Activated CD8-positive, alpha-beta T cell treated with anti-CD3 and anti-CD28 coated beads for 36 hours (primary cell): ENCODE data around the gene CCDC91. TPM values are rescaled to one million over a fixed set of nuclear protein-coding genes. Genes with fewer than 3 reads are reported as not detected.

Experiments used
- ATAC-seq: fragments of 200-7000 bp; cut with Tn5 transposase; one replicate; pipeline ENCODE4 v1.10.0; 2021; ENCODE audit warnings: mild to moderate bottlenecking, moderate library complexity
- CTCF ChIA-PET: fragments of 350-600 bp; sonication (Branson Sonifier 250); formaldehyde crosslinking; loops from one replicate; lab custom pipeline; 2021; ENCODE audit warnings: antibody characterized with exemption; lab: Charles Lee
- POLR2A ChIA-PET: fragments of 350-600 bp; sonication (Branson Sonifier 250); formaldehyde crosslinking; loops from one replicate; lab custom pipeline; 2021; ENCODE audit warnings: antibody characterized with exemption; lab: Charles Lee
- DNase-seq: peaks from one replicate; pipeline ENCODE4 v3.0.0-alpha.2; 2020
- H3K27ac Mint-ChIP-seq: one replicate; pipeline ENCODE4 v1.8.0; 2021; ENCODE audit warnings: mild to moderate bottlenecking, mixed read lengths
- H3K27me3 Mint-ChIP-seq: one replicate; pipeline ENCODE4 v1.8.0; 2021; ENCODE audit warnings: mixed read lengths
- H3K36me3 Mint-ChIP-seq: one replicate; pipeline ENCODE4 v1.8.0; 2021; ENCODE audit warnings: low read depth, mixed read lengths
- H3K4me1 Mint-ChIP-seq: one replicate; pipeline ENCODE4 v1.8.0; 2021; ENCODE audit warnings: low read depth, mixed read lengths
- H3K4me3 Mint-ChIP-seq: one replicate; pipeline ENCODE4 v1.8.0; 2021; ENCODE audit warnings: mild to moderate bottlenecking, moderate library complexity, mixed read lengths
- H3K9me3 Mint-ChIP-seq: one replicate; pipeline ENCODE4 v1.8.0; 2021; ENCODE audit warnings: mixed read lengths
- CTCF ChIP-seq: fragments of 200-600 bp; IDR thresholded peaks from one replicate; pipeline ENCODE4 v1.8.0; 2022; ENCODE audit warnings: antibody characterized with exemption, mild to moderate bottlenecking
- intact Hi-C: fragments of 100-400 bp; cut with micrococcal nuclease; formaldehyde crosslinking; loops from one replicate; pipeline ENCODE4 v1.10.0; 2022
- total RNA-seq, 2 experiments: library from RNA; stranded (reverse); gene quantifications; one replicate each; pipeline ENCODE4 v1.2.3, GENCODE V29; 2021

CCDC91 gene
- total RNA-seq, 2 experiments from 2014 or later = 14.7 to 14.8 TPM

GRCh38 chr12:28498850-28499249 is 308.6 kb downstream of the CCDC91 start:
- POLR2A ChIA-PET = interaction anchor here (0.6 kb wide), 1 partner anchor 471 kb away, joined by 3 read pairs; no protein-coding TSS in a partner anchor
- intact Hi-C loops = no loop called here
- no peak for TF ChIP-seq CTCF
- H3K27ac Mint-ChIP-seq = no peak overlapping the region
- no peaks in the 10 kb centered on the region for H3K27me3 Mint-ChIP-seq
- peaks cover 21% of the 10 kb centered on the region for H3K36me3 Mint-ChIP-seq
- no peak overlapping the region for H3K4me3 Mint-ChIP-seq
- H3K4me1 Mint-ChIP-seq = peaks cover 18% of the 10 kb centered on the region
- H3K9me3 Mint-ChIP-seq = peaks cover 6% of the 10 kb centered on the region
- no peak for DNase-seq
- CTCF ChIA-PET = interaction anchor here (0.7 to 1.1 kb wide), 2 partner anchors 20 to 320 kb away, joined by 3 to 5 read pairs; no protein-coding TSS in a partner anchor
- no peak for ATAC-seq

GRCh38 chr12:28500373-28501024 is 310.2 kb downstream of the CCDC91 start:
- H3K9me3 Mint-ChIP-seq = peaks cover 6% of the 10 kb centered on the region
- H3K4me3 Mint-ChIP-seq = no peak overlapping the region
- peaks cover 17% of the 10 kb centered on the region for H3K36me3 Mint-ChIP-seq
- POLR2A ChIA-PET = no interaction called here
- ATAC-seq = no peak
- no peak overlapping the region for H3K27ac Mint-ChIP-seq
- DNase-seq = no peak
- CTCF ChIA-PET = no interaction called here
- no peaks in the 10 kb centered on the region for H3K27me3 Mint-ChIP-seq
- intact Hi-C loops = no loop called here
- peaks cover 18% of the 10 kb centered on the region for H3K4me1 Mint-ChIP-seq
- no peak for TF ChIP-seq CTCF

GRCh38 chr12:28506271-28506670 is 316.0 kb downstream of the CCDC91 start:
- H3K36me3 Mint-ChIP-seq = peaks cover 15% of the 10 kb centered on the region
- ChIA-PET CTCF (no interaction called here), POLR2A (no interaction called here)
- H3K4me1 Mint-ChIP-seq = no peaks in the 10 kb centered on the region
- intact Hi-C loops = no loop called here
- no peak overlapping the region for H3K4me3 Mint-ChIP-seq
- peaks cover 9% of the 10 kb centered on the region for H3K9me3 Mint-ChIP-seq
- no peaks in the 10 kb centered on the region for H3K27me3 Mint-ChIP-seq
- no peak for TF ChIP-seq CTCF
- no peak for ATAC-seq
- DNase-seq = no peak
- H3K27ac Mint-ChIP-seq = no peak overlapping the region

- CTCF ChIA-PET = no interaction called here
- Mint-ChIP-seq H3K4me1 (no peaks in the 10 kb centered on the region), H3K4me3 (no peak overlapping the region), H3K36me3 (peaks cover 12% of the 10 kb centered on the region), H3K27me3 (no peaks in the 10 kb centered on the region), H3K27ac (no peak overlapping the region), H3K9me3 (peaks cover 7% of the 10 kb centered on the region)
- ATAC-seq = no peak
- intact Hi-C loops = no loop called here
- DNase-seq = no peak
- TF ChIP-seq CTCF = no peak
- POLR2A ChIA-PET = no interaction called here
These were observed 316.8 kb downstream of the CCDC91 start for GRCh38 chr12:28507033-28507432.

- H3K27me3 Mint-ChIP-seq = no peaks in the 10 kb centered on the region
- peaks cover 7% of the 10 kb centered on the region for H3K9me3 Mint-ChIP-seq
- no peak for TF ChIP-seq CTCF
- POLR2A ChIA-PET = no interaction called here
- CTCF ChIA-PET = no interaction called here
- intact Hi-C loops = no loop called here
- ATAC-seq = no peak
- H3K4me1 Mint-ChIP-seq = no peaks in the 10 kb centered on the region
- no peak for DNase-seq
- peaks cover 11% of the 10 kb centered on the region for H3K36me3 Mint-ChIP-seq
- H3K4me3 Mint-ChIP-seq = no peak overlapping the region
- H3K27ac Mint-ChIP-seq = no peak overlapping the region
These were observed 317.6 kb downstream of the CCDC91 start for GRCh38 chr12:28507867-28508266.
